ENCODE data around the gene KRTDAP. TPM values are rescaled to one million over a fixed set of nuclear protein-coding genes. Genes with fewer than 3 reads are reported as not detected.
"Not testable (repeated sequence)": the region's sequence is repeated elsewhere in the genome, so short reads cannot be mapped to it uniquely, and the experiment has no call there.

KRTDAP gene
- total RNA-seq, 1 donor from 2014 or later = 0.89 TPM

DNA sequence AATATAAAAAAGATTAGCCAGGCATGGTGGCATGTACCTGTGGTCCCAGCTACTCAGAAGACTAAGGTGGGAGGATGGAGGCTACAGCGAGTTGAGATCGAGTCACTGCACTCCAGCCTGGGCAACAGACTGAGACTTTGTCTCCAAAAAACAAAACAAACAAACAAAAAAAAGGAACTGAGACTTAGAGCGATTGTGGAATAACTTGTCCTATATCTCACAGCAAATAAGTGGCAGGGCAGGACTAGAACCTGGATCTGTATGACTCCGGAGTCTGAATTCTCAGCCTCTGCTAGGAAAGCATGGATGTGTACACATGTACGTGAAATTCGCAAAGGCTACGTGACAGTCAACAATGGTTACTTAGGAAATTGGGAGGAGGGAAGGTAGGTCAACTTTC is 20.1 kb downstream of the KRTDAP start:
- no peak overlapping the region for H3K27ac ChIP-seq
- H3K9me3 ChIP-seq = no peaks in the 10 kb centered on the region
- no peak for DNase-seq
- H3K27me3 ChIP-seq (ENCODE audit: low read depth) = no peaks in the 10 kb centered on the region
- H3K4me1 ChIP-seq = peaks cover 5% of the 10 kb centered on the region
- H3K4me3 ChIP-seq = no peak overlapping the region
- intact Hi-C loops (cut with DNase I) = no loop called here
- H3K36me3 ChIP-seq = no peaks in the 10 kb centered on the region
- ATAC-seq = no peak
- TF ChIP-seq, protein P1, sequence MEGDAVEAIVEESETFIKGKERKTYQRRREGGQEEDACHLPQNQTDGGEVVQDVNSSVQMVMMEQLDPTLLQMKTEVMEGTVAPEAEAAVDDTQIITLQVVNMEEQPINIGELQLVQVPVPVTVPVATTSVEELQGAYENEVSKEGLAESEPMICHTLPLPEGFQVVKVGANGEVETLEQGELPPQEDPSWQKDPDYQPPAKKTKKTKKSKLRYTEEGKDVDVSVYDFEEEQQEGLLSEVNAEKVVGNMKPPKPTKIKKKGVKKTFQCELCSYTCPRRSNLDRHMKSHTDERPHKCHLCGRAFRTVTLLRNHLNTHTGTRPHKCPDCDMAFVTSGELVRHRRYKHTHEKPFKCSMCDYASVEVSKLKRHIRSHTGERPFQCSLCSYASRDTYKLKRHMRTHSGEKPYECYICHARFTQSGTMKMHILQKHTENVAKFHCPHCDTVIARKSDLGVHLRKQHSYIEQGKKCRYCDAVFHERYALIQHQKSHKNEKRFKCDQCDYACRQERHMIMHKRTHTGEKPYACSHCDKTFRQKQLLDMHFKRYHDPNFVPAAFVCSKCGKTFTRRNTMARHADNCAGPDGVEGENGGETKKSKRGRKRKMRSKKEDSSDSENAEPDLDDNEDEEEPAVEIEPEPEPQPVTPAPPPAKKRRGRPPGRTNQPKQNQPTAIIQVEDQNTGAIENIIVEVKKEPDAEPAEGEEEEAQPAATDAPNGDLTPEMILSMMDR (IDR thresholded peaks at IDR 0.05) = no peak

DNA sequence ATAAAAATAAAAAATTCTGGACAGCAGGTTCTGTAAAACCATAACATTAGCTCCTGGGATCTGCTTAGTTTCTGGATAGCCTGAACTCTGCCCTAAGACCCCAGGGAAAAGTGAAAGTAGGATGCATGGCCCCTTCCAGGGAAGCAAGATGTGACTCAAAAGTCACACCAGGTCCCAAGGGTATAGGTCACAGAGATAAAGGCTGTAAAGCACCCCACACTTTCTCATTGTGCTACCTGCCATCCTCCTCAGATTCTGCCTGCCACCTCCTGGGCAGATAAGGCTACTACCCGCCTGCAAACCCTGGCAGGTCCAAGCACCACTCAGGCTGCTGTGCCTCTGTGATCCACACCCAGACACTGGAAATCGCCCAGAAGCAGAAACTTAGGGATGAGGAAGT is 21.6 kb downstream of the KRTDAP start:
- H3K27ac ChIP-seq = no peak overlapping the region
- peak; percentile 90 to 92 for ATAC-seq
- no peaks in the 10 kb centered on the region for H3K27me3 ChIP-seq (ENCODE audit: low read depth)
- DNase-seq = peak; percentile 67
- TF ChIP-seq, protein P1 (IDR thresholded peaks at IDR 0.05) = peak; percentile 71
- H3K9me3 ChIP-seq = no peaks in the 10 kb centered on the region
- intact Hi-C loops (cut with DNase I) = no loop called here
- H3K4me3 ChIP-seq = no peak overlapping the region
- peaks cover 5% of the 10 kb centered on the region for H3K4me1 ChIP-seq
- H3K36me3 ChIP-seq = no peaks in the 10 kb centered on the region

DNA sequence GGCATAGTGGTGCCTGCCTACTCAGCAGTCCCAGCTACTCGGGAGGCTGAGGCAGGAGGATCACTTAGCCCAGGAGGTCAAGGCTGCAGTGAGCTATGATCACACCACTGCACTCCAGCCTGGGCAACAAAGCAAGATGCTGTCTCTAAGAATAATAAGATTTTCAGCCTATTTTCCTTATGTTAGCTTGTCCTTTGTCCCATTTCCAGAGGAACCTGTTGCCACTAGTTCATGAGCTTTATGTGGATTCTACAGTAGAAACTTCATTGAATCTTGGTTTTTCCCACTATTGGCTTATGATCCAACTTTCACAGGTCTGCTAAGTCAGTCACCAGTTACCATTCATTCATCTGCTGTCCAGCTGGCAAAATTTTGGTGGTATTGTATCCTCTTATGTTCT is 24.0 kb downstream of the KRTDAP start:
- Histone ChIP-seq H3K4me1 (peaks cover 15% of the 10 kb centered on the region), H3K27ac (no peak overlapping the region), H3K9me3 (no peaks in the 10 kb centered on the region), H3K36me3 (no peaks in the 10 kb centered on the region), H3K27me3 (ENCODE audit: low read depth) (no peaks in the 10 kb centered on the region), H3K4me3 (no peak overlapping the region)
- ATAC-seq (no peak), DNase-seq (no peak)
- TF ChIP-seq, protein P1 (IDR thresholded peaks at IDR 0.05) = no peak
- intact Hi-C loops (cut with DNase I) = no loop called here

DNA sequence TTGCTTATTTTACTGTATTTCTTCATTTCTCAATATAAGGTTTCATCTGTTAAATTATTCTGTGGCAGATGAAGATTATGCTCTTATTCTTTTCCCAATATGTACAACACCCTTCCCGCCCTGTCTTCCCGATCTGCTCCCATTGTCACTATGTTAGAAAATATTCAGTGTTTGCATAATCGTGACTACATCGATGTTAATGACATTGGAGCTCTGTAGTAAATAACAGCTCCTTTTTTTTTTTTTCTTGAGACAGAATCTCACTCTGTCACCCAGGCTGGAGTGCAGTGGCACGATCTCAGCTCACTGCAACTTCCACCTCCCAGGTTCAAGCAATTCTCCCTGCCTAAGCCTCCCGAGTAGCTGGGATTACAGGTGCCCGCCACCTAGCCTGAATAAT is 27.3 kb downstream of the KRTDAP start:
- H3K27me3 ChIP-seq (ENCODE audit: low read depth); H3K27ac ChIP-seq; H3K4me3 ChIP-seq; DNase-seq; ATAC-seq; H3K36me3 ChIP-seq; H3K9me3 ChIP-seq; intact Hi-C loops (cut with DNase I): not testable (repeated sequence)
- peaks cover 36% of the 10 kb centered on the region for H3K4me1 ChIP-seq

DNA sequence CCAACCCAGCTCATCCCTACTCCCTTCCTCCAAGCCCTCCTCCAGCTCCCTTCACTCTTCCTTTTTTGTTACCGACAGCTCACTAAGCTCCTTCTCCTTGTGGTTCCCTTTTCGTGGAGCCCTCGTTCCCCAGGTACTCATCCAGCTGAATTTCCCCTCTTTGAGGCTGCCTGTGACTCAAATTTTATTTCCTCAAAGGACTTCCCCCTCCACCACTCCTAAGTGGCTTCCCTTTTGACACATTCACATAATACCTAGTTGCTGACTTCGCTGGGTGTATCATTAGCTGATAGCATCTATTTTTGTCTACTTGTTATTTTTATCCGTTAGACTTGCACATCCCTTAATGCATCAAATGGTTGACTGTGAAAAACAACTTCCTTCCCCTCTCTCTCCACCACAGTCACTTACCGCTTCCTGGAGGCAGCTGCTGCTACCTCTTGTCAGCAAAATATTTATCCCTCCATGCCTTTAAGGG is 27.7 kb downstream of the KRTDAP start:
- no peak for DNase-seq
- H3K9me3 ChIP-seq = no peaks in the 10 kb centered on the region
- peak; percentile 50 to 63 for ATAC-seq
- H3K4me1 ChIP-seq = peaks cover 39% of the 10 kb centered on the region
- no peak overlapping the region for H3K27ac ChIP-seq
- no peaks in the 10 kb centered on the region for H3K27me3 ChIP-seq (ENCODE audit: low read depth)
- TF ChIP-seq, protein P1 (IDR thresholded peaks at IDR 0.05) = no peak
- no peaks in the 10 kb centered on the region for H3K36me3 ChIP-seq
- no peak overlapping the region for H3K4me3 ChIP-seq
- intact Hi-C loops (cut with DNase I) = no loop called here

DNA sequence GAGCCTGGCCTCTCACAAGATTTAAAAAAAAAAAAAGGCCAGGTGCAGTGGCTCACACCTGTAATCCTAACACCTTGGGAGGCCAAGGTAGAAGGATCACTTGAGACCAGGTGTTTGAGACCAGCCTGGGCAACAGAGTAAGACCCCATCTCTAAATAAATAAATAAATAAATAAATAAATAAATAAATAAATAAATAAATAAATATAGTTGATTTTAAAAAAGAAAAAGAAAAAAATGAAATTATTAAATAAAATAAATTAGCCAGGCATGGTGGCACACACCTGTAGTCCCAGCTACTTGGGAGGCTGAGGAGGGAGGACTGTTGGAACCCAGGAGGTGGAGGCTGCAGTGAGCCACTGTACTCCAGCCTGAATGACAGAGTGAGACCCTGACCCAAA is 28.5 kb downstream of the KRTDAP start:
- H3K4me1 ChIP-seq = peaks cover 39% of the 10 kb centered on the region
- H3K36me3 ChIP-seq; intact Hi-C loops (cut with DNase I); H3K9me3 ChIP-seq; H3K27me3 ChIP-seq (ENCODE audit: low read depth); H3K4me3 ChIP-seq; H3K27ac ChIP-seq; ATAC-seq; DNase-seq: not testable (repeated sequence)

DNA sequence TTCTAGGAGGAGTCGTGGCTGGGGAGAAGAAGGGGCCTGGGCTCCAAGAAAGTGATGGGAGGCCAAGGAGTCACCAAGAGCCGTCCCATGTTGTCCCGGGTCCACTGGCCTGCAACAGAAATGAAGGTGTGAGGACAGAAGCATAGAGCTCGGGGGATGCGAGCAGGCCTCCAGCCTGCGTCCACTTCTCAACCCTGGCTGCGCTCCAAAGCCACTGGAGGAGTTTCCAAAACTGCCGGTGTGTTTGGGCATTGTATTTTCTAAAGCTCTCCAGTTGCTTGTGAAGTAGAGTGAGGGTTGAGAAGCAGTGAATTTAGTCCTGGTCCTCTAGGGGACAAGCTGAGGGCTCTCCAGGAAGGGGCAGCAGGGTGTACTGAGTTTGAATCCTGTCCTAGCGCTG is 29.2 kb downstream of the KRTDAP start:
- Histone ChIP-seq H3K9me3 (no peaks in the 10 kb centered on the region), H3K4me3 (no peak overlapping the region), H3K4me1 (peaks cover 39% of the 10 kb centered on the region), H3K36me3 (no peaks in the 10 kb centered on the region), H3K27me3 (ENCODE audit: low read depth) (no peaks in the 10 kb centered on the region), H3K27ac (no peak overlapping the region)
- DNase-seq (no peak), ATAC-seq (no peak)
- intact Hi-C loops (cut with DNase I) = no loop called here
- TF ChIP-seq, protein P1 (IDR thresholded peaks at IDR 0.05) = no peak
